Activated CD4-positive, alpha-beta T cell treated with anti-CD3 and anti-CD28 coated beads, Interleukin-10, Interleukin-2, amounts not matched to agents 100 ng/mL and 50 ng/mL, durations not matched to agents 16 hours and 8 hours (primary cell): ENCODE results near the gene NFKB1.

Experiments
- DNase-seq: peaks from one replicate; pipeline ENCODE4 v3.0.0-alpha.2; 2020

The NFKB1 gene

GRCh38 chr4:102637391-102637790, 136.2 kb downstream of the NFKB1 start:
- DNase-seq = no peak

GRCh38 chr4:102638621-102639020, 137.5 kb downstream of the NFKB1 start:
- DNase-seq = no peak

- no peak for DNase-seq
These were observed 138.4 kb downstream of the NFKB1 start for GRCh38 chr4:102639598-102639997.

GRCh38 chr4:102640669-102641068, 139.5 kb downstream of the NFKB1 start:
- DNase-seq = no peak

GRCh38 chr4:102641793-102642192, 140.6 kb downstream of the NFKB1 start:
- DNase-seq = no peak

- DNase-seq = no peak
These were observed 141.6 kb downstream of the NFKB1 start for GRCh38 chr4:102642631-102643298.

GRCh38 chr4:102647117-102647516, 146.0 kb downstream of the NFKB1 start:
- no peak for DNase-seq

GRCh38 chr4:102657206-102657605, 156.0 kb downstream of the NFKB1 start:
- DNase-seq = no peak

- DNase-seq = no peak
These were observed 161.9 kb downstream of the NFKB1 start for GRCh38 chr4:102663073-102663472.

GRCh38 chr4:102665527-102665926, 164.4 kb downstream of the NFKB1 start:
- DNase-seq = no peak
